HG03280 (cell line): ENCODE measurements around the gene DNAH9.
"Not testable (repeated sequence)": the region's sequence is repeated elsewhere in the genome, so short reads cannot be mapped to it uniquely, and the experiment has no call there.

Experiments
- ATAC-seq: cut with Tn5 transposase; IDR thresholded peaks from one replicate; pipeline ENCODE4 v1.9.1; 2021; ENCODE audit warnings: mild to moderate bottlenecking, moderate library complexity; ENCODE audit not compliant: unreplicated experiment

DNAH9 gene

GRCh38 chr17:11949571-11949970 lies 351.3 kb downstream of the DNAH9 start:
- not testable (repeated sequence) for ATAC-seq

- no peak for ATAC-seq
Observed at GRCh38 chr17:11950771-11951519, 352.7 kb downstream of the DNAH9 start.

- ATAC-seq = no peak
Observed at GRCh38 chr17:11952610-11953009, 354.3 kb downstream of the DNAH9 start.

GRCh38 chr17:11953924-11954323 lies 355.7 kb downstream of the DNAH9 start:
- no peak for ATAC-seq

- no peak for ATAC-seq
Observed at GRCh38 chr17:11954936-11955335, 356.7 kb downstream of the DNAH9 start.

- no peak for ATAC-seq
Observed at GRCh38 chr17:11969565-11969964, 371.3 kb downstream of the DNAH9 start.

- ATAC-seq = not testable (repeated sequence)
Observed at GRCh38 chr17:11972741-11973140, 374.5 kb downstream of the DNAH9 start.

GRCh38 chr17:11979795-11980194 lies 381.5 kb downstream of the DNAH9 start:
- no peak for ATAC-seq

- no peak for ATAC-seq
Observed at GRCh38 chr17:11980813-11981212, 382.5 kb downstream of the DNAH9 start.

GRCh38 chr17:11981862-11982261 lies 383.6 kb downstream of the DNAH9 start:
- ATAC-seq = no peak

- no peak for ATAC-seq
Observed at GRCh38 chr17:11986179-11986941, 388.1 kb downstream of the DNAH9 start.

GRCh38 chr17:11986942-11987329 lies 388.7 kb downstream of the DNAH9 start:
- ATAC-seq = no peak

GRCh38 chr17:11990363-11990983 lies 392.2 kb downstream of the DNAH9 start:
- ATAC-seq = no peak

GRCh38 chr17:11991461-11991860 lies 393.2 kb downstream of the DNAH9 start:
- no peak for ATAC-seq

GRCh38 chr17:11996722-11997146 lies 398.5 kb downstream of the DNAH9 start:
- ATAC-seq = peak; percentile 29

- ATAC-seq = peak; percentile 96
Observed at GRCh38 chr17:11997147-11997971, 399.1 kb downstream of the DNAH9 start, which contains the start of gene ZNF18. ZNF18 (minus strand) TSS chr17:11997475; CDS start chr17:11992829, 4,646 bp downstream.

GRCh38 chr17:11997972-11998233 lies 399.6 kb downstream of the DNAH9 start:
- no peak for ATAC-seq

GRCh38 chr17:11999696-12000095 lies 401.4 kb downstream of the DNAH9 start:
- no peak for ATAC-seq

- ATAC-seq = no peak
Observed at GRCh38 chr17:12007466-12007865, 409.2 kb downstream of the DNAH9 start.
